Myocyte (in vitro differentiated cells): ENCODE data around the gene ECSCR. TPM values are rescaled to one million over a fixed set of nuclear protein-coding genes. Genes with fewer than 3 reads are reported as not detected.
A peak's percentile ranks its signal among the peaks of the same experiment; 100 is the strongest.
"Not testable (repeated sequence)": the region's sequence is repeated elsewhere in the genome, so short reads cannot be mapped to it uniquely, and the experiment has no call there.

Experiments
- DNase-seq: peaks from one replicate; pipeline ENCODE4 v3.0.0-alpha.2; 2012; ENCODE audit warnings: low read depth
- total RNA-seq: library from RNA; depleted of rRNA; stranded (reverse); fragments of >200 nt; gene quantifications from 2 replicates; pipeline ENCODE4 v1.2.3, GENCODE V29; 2014

The ECSCR gene
- total RNA-seq, 1 donor from 2014 or later = not detected

- no peak for DNase-seq
Observed at GRCh38 chr5:139446956-139447779, 15.4 kb downstream of the ECSCR start.

- DNase-seq = no peak
Observed at GRCh38 chr5:139445325-139446170, 17.0 kb downstream of the ECSCR start.

GRCh38 chr5:139443831-139444453, 18.6 kb downstream of the ECSCR start:
- peak; percentile 94 for DNase-seq

- DNase-seq = not testable (repeated sequence)
Observed at GRCh38 chr5:139440416-139440815, 22.1 kb downstream of the ECSCR start.

GRCh38 chr5:139439013-139439903, 23.3 kb downstream of the ECSCR start, which contains the start of gene DNAJC18:
DNAJC18 (minus strand) TSS chr5:139439525; CDS start chr5:139439445, 80 bp downstream.
- DNase-seq = peak; percentile 96

- no peak for DNase-seq
Observed at GRCh38 chr5:139438707-139439012, 23.9 kb downstream of the ECSCR start.

GRCh38 chr5:139435676-139436075, 26.9 kb downstream of the ECSCR start:
- no peak for DNase-seq

GRCh38 chr5:139431706-139432105, 30.8 kb downstream of the ECSCR start:
- no peak for DNase-seq

- no peak for DNase-seq
Observed at GRCh38 chr5:139430015-139430414, 32.5 kb downstream of the ECSCR start.

- DNase-seq = peak; percentile 87
Observed at GRCh38 chr5:139426203-139426885, 36.2 kb downstream of the ECSCR start.

- no peak for DNase-seq
Observed at GRCh38 chr5:139425497-139425896, 37.0 kb downstream of the ECSCR start.

GRCh38 chr5:139422307-139422893, 40.1 kb downstream of the ECSCR start:
- peak; percentile 82 for DNase-seq

GRCh38 chr5:139419226-139420192, 43.0 kb downstream of the ECSCR start:
- DNase-seq = no peak

GRCh38 chr5:139418793-139419192, 43.8 kb downstream of the ECSCR start:
- DNase-seq = peak; percentile 51

- DNase-seq = peak; percentile 97
Observed at GRCh38 chr5:139417214-139417613, 45.3 kb downstream of the ECSCR start.

- DNase-seq = no peak
Observed at GRCh38 chr5:139416651-139417050, 45.9 kb downstream of the ECSCR start.

- no peak for DNase-seq
Observed at GRCh38 chr5:139415869-139416268, 46.7 kb downstream of the ECSCR start.

- DNase-seq = no peak
Observed at GRCh38 chr5:139415221-139415861, 47.2 kb downstream of the ECSCR start.
